Liver (tissue), 3 donors: ENCODE results near the gene TUBG2.

ENCODE experiments used
- GABPA ChIP-seq, 2 donors: IDR thresholded peaks in 1 of 2; conservative IDR thresholded peaks in 1 of 2; 2 replicates each; pipeline ENCODE4 v1.6.1; 2016; ENCODE audit warnings: antibody characterized with exemption in 2 of 2, mild to moderate bottlenecking in 1 of 2, moderate library complexity in 1 of 2
- RAD21 ChIP-seq, 2 donors: IDR thresholded peaks; 2 replicates each; pipeline ENCODE4 v1.6.1; 2016; ENCODE audit warnings: antibody characterized with exemption in 2 of 2, mild to moderate bottlenecking in 2 of 2
- RXRA ChIP-seq, 2 donors: IDR thresholded peaks; 2 replicates each; pipeline ENCODE4 v1.6.1; 2017 to 2018; ENCODE audit warnings: antibody characterized with exemption in 2 of 2, mild to moderate bottlenecking in 1 of 2
- SP1 ChIP-seq: IDR thresholded peaks from 2 replicates; pipeline ENCODE4 v1.6.1; 2018; ENCODE audit warnings: antibody characterized with exemption, mild to moderate bottlenecking
- TF ChIP-seq, protein P1 (sequence below): fragments of 150-350 bp; IDR thresholded peaks from 2 replicates; pipeline ENCODE4 v1.5.1; 2017; ENCODE audit warnings: improper control_type of control experiment, low read depth, low read length; ENCODE audit not compliant: missing input control
- TF ChIP-seq, protein P2 (sequence below): IDR thresholded peaks from 2 replicates; pipeline ENCODE4 v1.6.1; 2016; ENCODE audit warnings: antibody characterized with exemption
- donor health status: healthy.
- donor health status: healthy.

DNA sequence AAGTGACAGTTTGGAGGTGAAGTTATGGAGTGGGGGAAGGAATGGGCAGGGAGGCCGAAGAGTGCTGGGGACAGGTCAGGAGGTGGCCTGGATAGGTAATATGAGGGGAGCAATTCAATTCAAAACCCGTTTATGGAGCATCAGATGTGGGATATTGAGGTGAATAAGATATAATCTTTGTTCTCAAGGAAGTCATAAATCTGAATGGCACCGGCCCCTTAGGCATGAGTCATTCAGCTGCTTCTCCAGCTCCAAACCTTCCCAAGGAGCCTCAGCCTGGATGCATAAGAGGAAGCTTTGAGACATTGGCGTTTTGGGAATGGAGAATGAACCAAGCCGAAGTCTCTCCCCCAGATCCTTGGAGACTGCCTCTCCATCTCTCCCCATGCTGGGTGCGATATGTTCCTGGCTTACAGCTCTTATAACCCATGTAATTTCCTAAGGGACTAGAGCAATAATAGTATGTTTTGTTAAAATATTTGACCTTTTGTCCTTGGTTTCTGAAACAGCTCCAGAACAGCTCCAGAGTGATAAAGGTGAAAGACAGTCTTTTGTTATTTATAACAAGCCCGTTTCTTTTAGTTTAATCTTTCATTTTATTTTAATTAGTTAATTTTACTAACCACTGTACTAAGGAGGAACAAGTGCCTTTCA lies 1.7 kb downstream of the TUBG2 start:
- TF ChIP-seq, protein P1, sequence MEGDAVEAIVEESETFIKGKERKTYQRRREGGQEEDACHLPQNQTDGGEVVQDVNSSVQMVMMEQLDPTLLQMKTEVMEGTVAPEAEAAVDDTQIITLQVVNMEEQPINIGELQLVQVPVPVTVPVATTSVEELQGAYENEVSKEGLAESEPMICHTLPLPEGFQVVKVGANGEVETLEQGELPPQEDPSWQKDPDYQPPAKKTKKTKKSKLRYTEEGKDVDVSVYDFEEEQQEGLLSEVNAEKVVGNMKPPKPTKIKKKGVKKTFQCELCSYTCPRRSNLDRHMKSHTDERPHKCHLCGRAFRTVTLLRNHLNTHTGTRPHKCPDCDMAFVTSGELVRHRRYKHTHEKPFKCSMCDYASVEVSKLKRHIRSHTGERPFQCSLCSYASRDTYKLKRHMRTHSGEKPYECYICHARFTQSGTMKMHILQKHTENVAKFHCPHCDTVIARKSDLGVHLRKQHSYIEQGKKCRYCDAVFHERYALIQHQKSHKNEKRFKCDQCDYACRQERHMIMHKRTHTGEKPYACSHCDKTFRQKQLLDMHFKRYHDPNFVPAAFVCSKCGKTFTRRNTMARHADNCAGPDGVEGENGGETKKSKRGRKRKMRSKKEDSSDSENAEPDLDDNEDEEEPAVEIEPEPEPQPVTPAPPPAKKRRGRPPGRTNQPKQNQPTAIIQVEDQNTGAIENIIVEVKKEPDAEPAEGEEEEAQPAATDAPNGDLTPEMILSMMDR: no peak
- TF ChIP-seq SP1: no peak
- TF ChIP-seq RAD21 (IDR thresholded peaks at IDR 0.05): no peak
- TF ChIP-seq, protein P2, sequence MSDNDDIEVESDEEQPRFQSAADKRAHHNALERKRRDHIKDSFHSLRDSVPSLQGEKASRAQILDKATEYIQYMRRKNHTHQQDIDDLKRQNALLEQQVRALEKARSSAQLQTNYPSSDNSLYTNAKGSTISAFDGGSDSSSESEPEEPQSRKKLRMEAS: no peak
- TF ChIP-seq RXRA (IDR thresholded peaks at IDR 0.05): no peak
- TF ChIP-seq GABPA (IDR thresholded peaks at IDR 0.05 in 1 of 2, conservative IDR thresholded peaks at IDR 0.05 in 1 of 2): no peak
